Omental fat pad (tissue), 4 donors: ENCODE measurements around the gene USP9Y. TPM values are rescaled to one million over a fixed set of nuclear protein-coding genes. Genes with fewer than 3 reads are reported as not detected.

Experiments
- ATAC-seq: fragments of 150-250 bp; one replicate; pipeline ENCODE4 v1.9.1; 2016; ENCODE audit warnings: mild to moderate bottlenecking, moderate library complexity; ENCODE audit not compliant: low FRiP score
- DNase-seq: peaks from one replicate; pipeline ENCODE4 v3.0.0-alpha.2; 2019; ENCODE audit warnings: low spot score
- CTCF ChIP-seq, 3 donors: fragments of 450-650 bp; IDR thresholded peaks; one replicate each; pipeline ENCODE4 v1.5.1; 2016 to 2017; ENCODE audit warnings: antibody characterized with exemption in 3 of 3, mild to moderate bottlenecking in 3 of 3, moderate library complexity in 2 of 3
- total RNA-seq, 4 donors: library from RNA; depleted of rRNA; stranded (reverse); fragments of >200 nt; gene quantifications; one replicate each; pipeline ENCODE4 v1.1.0, GENCODE V29; 2016

Gene USP9Y
- total RNA-seq, 4 donors from 2014 or later, result 0.06 to 24.3 (median 12.3) TPM

GRCh38 chrY:12734051-12734450 is 33.0 kb downstream of the USP9Y start:
- DNase-seq (no peak), ATAC-seq (no peak)
- no peak for TF ChIP-seq CTCF (IDR thresholded peaks at IDR 0.05)

DNA sequence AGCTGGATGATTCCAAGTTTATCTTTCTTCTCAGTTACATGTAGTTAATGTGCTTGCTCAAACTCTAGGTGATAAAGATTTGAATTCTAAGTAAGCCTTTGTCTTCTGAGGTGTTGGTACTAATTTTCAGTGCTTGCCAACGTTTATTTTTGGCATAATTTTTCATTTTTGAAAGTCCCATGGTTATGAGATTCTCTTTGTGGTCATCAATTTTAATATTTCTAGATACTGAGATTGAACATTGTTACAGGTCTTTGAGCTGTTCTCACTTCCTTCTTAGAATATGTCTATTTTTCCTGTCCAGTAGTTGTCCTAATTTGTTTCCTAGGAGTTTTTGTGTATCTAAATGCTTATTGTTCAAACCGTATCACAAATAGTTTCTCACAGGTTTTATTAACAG is 40.4 kb downstream of the USP9Y start:
- no peak for TF ChIP-seq CTCF (IDR thresholded peaks at IDR 0.05)
- ATAC-seq, result no peak
- no peak for DNase-seq

GRCh38 chrY:12742725-12743124 is 41.7 kb downstream of the USP9Y start:
- DNase-seq (no peak), ATAC-seq (no peak)
- TF ChIP-seq CTCF (IDR thresholded peaks at IDR 0.05), result no peak

DNA sequence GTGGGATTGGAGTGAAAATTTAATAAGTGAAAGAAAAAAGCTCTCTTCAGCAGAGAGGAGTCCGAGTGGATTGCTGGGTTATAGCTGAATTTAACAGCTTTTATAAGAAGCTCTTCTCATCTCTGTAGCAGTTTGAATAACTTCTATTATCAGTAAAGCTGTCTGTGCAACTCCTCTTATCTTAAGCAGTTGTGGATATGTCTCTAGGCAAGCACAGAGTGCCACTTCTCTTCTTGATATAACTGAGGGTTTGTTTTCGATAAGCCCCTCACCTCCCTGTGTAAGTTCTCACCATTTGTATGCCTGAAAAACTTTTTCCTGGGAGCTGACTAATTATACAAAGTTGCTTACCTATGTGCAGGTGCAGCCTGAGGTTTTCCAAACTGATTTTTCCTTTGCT is 43.1 kb downstream of the USP9Y start:
- no peak for ATAC-seq
- TF ChIP-seq CTCF (IDR thresholded peaks at IDR 0.05), result no peak
- DNase-seq, result no peak

DNA sequence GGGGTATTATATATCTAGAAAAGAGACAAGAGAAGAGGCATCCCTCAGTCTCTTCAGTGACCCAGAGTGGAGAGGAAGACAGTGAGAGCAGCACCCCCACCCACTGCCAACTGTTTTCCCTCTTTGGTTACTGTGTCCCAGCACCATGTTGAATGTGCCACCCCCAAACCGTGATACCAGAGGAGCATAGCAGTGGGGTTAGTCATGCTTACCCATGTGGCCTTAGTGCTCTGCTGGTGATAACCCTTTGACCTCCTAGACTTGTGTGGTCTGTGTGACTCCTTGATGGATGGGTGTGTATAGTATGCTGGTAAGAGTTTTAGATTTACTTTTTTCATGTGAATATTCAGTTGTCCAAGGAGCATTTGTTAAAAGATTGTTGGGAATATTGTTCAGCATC is 48.3 kb downstream of the USP9Y start:
- no peak for ATAC-seq

DNA sequence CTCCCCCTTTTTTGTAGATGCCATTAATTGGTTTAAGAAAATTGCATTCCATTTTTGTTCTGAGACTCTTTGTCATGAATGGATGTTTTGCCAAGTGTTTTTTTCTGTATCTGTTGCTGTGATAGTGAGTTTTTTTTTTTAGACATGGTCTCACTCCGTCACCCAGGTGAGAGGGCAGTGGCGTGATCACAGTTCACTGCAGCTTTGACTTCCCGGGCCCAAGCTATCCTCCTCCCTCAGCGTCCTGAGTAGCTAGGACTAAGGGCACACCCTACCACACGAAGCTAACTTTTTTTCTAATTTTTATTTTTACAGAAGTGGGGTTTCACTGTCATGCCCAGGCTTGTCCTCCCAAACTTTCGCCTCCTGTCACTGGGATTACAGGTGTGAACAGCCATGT is 51.8 kb downstream of the USP9Y start:
- ATAC-seq (no peak), DNase-seq (no peak)
- no peak for TF ChIP-seq CTCF (IDR thresholded peaks at IDR 0.05)

More for the DNA sequence above, 48.3 kb downstream of the USP9Y start:
- no peak for TF ChIP-seq CTCF (IDR thresholded peaks at IDR 0.05)
- DNase-seq, result no peak

DNA sequence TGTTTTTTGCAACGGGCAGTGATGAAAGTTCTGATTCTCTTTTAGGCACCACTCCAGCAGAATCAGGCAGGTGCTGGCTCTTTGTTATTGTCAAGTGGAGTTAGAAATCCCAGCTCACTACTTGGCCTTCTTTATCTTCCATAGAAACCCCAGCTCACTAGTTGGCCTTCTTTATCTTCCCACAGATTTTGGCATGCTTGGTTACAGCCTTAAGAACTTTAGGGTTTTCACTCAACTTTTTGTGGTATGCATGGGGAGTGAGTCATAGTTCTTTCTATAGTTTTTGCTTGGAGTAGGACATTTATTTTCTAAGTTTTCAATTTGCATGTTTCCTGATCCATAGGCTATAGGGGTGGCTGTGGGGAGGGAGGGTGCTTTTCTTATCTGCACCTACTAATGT is 55.0 kb downstream of the USP9Y start:
- TF ChIP-seq CTCF (IDR thresholded peaks at IDR 0.05), result no peak
- no peak for ATAC-seq
- no peak for DNase-seq
